Fibroblast of lung (primary cell): ENCODE data around the gene L3MBTL4.

ENCODE experiments used
- EZH2 ChIP-seq: IDR thresholded peaks from 2 replicates; pipeline ENCODE4 v1.5.1; 2012; ENCODE audit warnings: low read length, control low read depth, mild to moderate bottlenecking; ENCODE audit errors: missing control alignments
- TF ChIP-seq, protein P1 (sequence below), 2 donors: IDR thresholded peaks in 1 of 2; conservative IDR thresholded peaks in 1 of 2; 1 replicate in 1 of 2; 2 replicates in 1 of 2; pipeline ENCODE4 v1.5.1; 2011 to 2012; ENCODE audit warnings: low read length in 2 of 2, control low read depth in 1 of 2, inconsistent platforms in 1 of 2, low read depth in 1 of 2, mild to moderate bottlenecking in 1 of 2

DNA sequence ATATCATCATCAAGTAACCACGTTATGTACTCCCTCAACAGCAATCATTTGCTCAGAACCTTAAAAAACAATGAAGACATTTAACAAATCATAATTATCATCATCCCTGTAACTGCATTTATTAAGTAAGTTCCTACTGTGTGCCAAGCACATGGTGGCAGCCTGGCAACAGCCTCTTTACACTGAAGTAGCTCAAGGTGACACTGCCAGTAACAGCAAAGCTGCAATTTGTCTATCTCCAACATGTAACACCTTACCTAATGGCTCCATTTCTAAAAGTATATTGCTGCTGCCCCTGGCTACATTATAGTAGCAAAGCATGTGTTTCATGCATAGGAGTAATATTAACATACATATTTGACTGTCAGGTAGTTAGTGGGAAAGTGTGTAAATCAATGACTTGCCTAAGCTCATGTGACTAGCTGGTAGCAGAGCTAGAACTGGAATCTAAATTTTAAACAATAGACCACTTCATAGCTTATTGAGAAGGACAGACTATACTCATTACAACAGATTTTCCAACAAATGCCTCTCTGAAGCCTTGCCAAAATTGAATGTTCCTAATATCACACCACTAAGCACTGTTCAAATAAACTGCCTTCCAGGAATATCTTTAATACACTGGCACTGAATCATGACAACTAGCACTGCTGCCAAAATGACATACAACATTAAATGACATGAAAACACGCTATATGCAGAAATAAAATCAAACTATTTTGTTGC, 86.7 kb downstream of the L3MBTL4 start:
- TF ChIP-seq, protein P1, sequence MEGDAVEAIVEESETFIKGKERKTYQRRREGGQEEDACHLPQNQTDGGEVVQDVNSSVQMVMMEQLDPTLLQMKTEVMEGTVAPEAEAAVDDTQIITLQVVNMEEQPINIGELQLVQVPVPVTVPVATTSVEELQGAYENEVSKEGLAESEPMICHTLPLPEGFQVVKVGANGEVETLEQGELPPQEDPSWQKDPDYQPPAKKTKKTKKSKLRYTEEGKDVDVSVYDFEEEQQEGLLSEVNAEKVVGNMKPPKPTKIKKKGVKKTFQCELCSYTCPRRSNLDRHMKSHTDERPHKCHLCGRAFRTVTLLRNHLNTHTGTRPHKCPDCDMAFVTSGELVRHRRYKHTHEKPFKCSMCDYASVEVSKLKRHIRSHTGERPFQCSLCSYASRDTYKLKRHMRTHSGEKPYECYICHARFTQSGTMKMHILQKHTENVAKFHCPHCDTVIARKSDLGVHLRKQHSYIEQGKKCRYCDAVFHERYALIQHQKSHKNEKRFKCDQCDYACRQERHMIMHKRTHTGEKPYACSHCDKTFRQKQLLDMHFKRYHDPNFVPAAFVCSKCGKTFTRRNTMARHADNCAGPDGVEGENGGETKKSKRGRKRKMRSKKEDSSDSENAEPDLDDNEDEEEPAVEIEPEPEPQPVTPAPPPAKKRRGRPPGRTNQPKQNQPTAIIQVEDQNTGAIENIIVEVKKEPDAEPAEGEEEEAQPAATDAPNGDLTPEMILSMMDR (conservative IDR thresholded peaks at IDR 0.05 in 1 of 2, IDR thresholded peaks at IDR 0.05 in 1 of 2; ENCODE audit: low read depth in 1 of 2, low read length in 2 of 2), result no peak
- no peak for TF ChIP-seq EZH2
